ENCODE results near the gene PLXNA1. TPM values are rescaled to one million over a fixed set of nuclear protein-coding genes. Genes with fewer than 3 reads are reported as not detected.

The PLXNA1 gene
- total RNA-seq, 1 donor, result 6.1 TPM

GRCh38 chr3:126985132-126985985 is 2.4 kb downstream of the PLXNA1 start:
- Histone ChIP-seq H3K27me3 (ENCODE audit: insufficient read depth, low read length) (peaks cover 12% of the 10 kb centered on the region), H3K4me1 (ENCODE audit: insufficient read depth, low read length) (peaks cover 21% of the 10 kb centered on the region), H3K9me3 (ENCODE audit: low read depth, low read length) (no peaks in the 10 kb centered on the region), H3K4me3 (ENCODE audit: low read length) (no peak overlapping the region)

GRCh38 chr3:126986001-126986400 is 3.1 kb downstream of the PLXNA1 start:
- H3K27me3 ChIP-seq (ENCODE audit: insufficient read depth, low read length), result peaks cover 12% of the 10 kb centered on the region
- peaks cover 21% of the 10 kb centered on the region for H3K4me1 ChIP-seq (ENCODE audit: insufficient read depth, low read length)
- no peaks in the 10 kb centered on the region for H3K9me3 ChIP-seq (ENCODE audit: low read depth, low read length)
- H3K4me3 ChIP-seq (ENCODE audit: low read length), result no peak overlapping the region

GRCh38 chr3:126987129-126987528 is 4.2 kb downstream of the PLXNA1 start:
- Histone ChIP-seq H3K4me1 (ENCODE audit: insufficient read depth, low read length) (peaks cover 14% of the 10 kb centered on the region), H3K9me3 (ENCODE audit: low read depth, low read length) (no peaks in the 10 kb centered on the region), H3K4me3 (ENCODE audit: low read length) (no peak overlapping the region), H3K27me3 (ENCODE audit: insufficient read depth, low read length) (peaks cover 4% of the 10 kb centered on the region)

GRCh38 chr3:126987596-126987995 is 4.7 kb downstream of the PLXNA1 start:
- Histone ChIP-seq H3K9me3 (ENCODE audit: low read depth, low read length) (no peaks in the 10 kb centered on the region), H3K4me3 (ENCODE audit: low read length) (no peak overlapping the region), H3K4me1 (ENCODE audit: insufficient read depth, low read length) (peaks cover 9% of the 10 kb centered on the region), H3K27me3 (ENCODE audit: insufficient read depth, low read length) (peaks cover 4% of the 10 kb centered on the region)

- peaks cover 8% of the 10 kb centered on the region for H3K4me1 ChIP-seq (ENCODE audit: insufficient read depth, low read length)
- no peak overlapping the region for H3K4me3 ChIP-seq (ENCODE audit: low read length)
- H3K27me3 ChIP-seq (ENCODE audit: insufficient read depth, low read length), result peaks cover 4% of the 10 kb centered on the region
- H3K9me3 ChIP-seq (ENCODE audit: low read depth, low read length), result no peaks in the 10 kb centered on the region
Measured at GRCh38 chr3:126988451-126989021, 5.6 kb downstream of the PLXNA1 start.

DNA sequence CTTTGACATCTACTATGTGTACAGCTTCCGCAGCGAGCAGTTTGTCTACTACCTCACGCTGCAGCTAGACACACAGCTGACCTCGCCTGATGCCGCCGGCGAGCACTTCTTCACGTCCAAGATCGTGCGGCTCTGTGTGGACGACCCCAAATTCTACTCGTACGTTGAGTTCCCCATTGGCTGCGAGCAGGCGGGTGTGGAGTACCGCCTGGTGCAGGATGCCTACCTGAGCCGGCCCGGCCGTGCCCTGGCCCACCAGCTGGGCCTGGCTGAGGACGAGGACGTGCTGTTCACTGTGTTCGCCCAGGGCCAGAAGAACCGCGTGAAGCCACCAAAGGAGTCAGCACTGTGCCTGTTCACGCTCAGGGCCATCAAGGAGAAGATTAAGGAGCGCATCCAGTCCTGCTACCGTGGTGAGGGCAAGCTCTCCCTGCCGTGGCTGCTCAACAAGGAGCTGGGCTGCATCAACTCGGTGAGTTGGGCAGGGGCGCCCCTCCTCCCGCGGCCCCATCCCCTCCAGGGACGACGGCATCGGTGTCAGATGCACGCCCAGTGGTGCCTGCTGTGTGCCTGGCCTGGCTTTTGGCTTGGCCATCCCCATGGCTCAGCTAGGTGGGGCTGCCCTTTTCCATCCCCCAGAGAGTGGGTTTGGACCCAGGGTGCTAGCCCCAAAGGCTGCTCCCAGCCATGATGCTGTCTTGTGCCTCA is 6.6 kb downstream of the PLXNA1 start:
- Histone ChIP-seq H3K27me3 (ENCODE audit: insufficient read depth, low read length) (no peaks in the 10 kb centered on the region), H3K4me3 (ENCODE audit: low read length) (no peak overlapping the region)

DNA sequence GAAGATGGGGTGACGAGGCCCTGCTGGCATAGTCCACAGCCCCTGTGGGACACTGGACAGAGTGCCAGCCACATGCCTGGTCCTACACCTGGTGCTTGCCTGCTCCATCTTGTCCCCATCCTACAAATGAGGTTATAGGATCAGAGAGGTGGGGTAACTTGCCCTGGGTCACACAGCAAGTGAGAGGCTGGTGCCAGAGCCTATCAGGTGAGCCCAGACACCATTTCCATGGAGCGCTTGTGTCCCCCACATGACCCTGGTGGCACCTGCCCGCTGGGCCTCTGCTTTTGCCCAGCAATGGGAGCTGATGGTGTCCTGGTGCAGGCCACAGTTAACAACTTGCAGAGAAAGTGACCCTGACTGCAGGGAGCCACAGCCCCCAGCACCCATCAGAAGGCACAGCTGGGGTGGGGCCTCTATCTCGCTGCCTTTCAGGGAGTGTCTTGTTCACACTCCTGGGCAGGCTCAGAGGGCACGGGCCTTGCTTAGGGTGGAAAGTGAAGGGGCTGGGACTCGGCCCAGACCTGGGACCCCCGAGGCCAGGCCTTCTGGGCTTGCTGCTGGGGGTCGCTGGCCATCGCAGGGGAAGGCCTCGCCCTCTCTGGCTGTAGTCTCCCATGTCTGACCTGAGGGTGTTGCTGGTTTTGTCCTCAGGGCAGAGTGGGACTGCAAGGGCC is 7.2 kb downstream of the PLXNA1 start:
- Histone ChIP-seq H3K9me3 (ENCODE audit: low read depth, low read length) (no peaks in the 10 kb centered on the region), H3K4me1 (ENCODE audit: insufficient read depth, low read length) (no peaks in the 10 kb centered on the region), H3K27me3 (ENCODE audit: insufficient read depth, low read length) (no peaks in the 10 kb centered on the region), H3K4me3 (ENCODE audit: low read length) (no peak overlapping the region)

More for the DNA sequence above, 6.6 kb downstream of the PLXNA1 start:
- H3K9me3 ChIP-seq (ENCODE audit: low read depth, low read length), result no peaks in the 10 kb centered on the region
- no peaks in the 10 kb centered on the region for H3K4me1 ChIP-seq (ENCODE audit: insufficient read depth, low read length)

- H3K4me1 ChIP-seq (ENCODE audit: insufficient read depth, low read length), result no peaks in the 10 kb centered on the region
- no peaks in the 10 kb centered on the region for H3K9me3 ChIP-seq (ENCODE audit: low read depth, low read length)
- H3K4me3 ChIP-seq (ENCODE audit: low read length), result no peak overlapping the region
- no peaks in the 10 kb centered on the region for H3K27me3 ChIP-seq (ENCODE audit: insufficient read depth, low read length)
Measured at GRCh38 chr3:126990890-126991289, 8.0 kb downstream of the PLXNA1 start.

DNA sequence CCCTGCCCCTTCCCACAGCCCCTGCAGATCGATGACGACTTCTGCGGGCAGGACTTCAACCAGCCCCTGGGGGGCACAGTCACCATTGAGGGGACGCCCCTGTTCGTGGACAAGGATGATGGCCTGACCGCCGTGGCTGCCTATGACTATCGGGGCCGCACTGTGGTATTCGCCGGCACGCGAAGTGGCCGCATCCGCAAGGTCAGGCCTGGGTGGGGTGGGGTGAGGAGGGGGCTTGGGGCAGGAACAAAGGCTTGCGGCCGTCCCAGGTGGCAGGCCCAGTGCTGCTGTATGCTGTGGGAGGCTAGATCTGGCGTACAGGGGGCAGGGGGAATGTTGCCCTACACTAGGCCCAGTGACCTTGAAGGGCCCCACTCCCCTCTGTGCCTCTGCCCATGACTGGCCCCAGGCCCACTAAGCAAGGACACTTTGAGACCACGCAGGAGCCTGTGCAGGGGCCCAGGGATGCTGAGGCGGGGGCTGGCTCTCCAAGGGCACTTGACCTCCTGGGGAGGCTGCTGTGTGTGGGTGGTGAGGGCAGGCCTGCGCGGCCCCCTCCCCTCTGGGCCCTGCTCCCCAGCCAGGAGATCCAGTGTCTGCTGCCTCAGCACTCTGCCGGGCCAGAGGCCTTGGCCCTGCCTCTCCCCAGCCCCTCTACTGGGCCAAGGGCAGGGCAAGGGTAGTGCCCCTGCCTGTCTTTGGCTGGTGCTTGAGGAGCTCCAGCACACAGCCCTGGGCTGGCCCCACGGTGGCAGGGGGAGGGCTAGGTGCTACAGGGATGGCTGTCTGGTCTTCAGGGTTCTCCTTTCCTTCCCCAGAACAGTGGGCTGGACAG is 8.7 kb downstream of the PLXNA1 start:
- no peaks in the 10 kb centered on the region for H3K4me1 ChIP-seq (ENCODE audit: insufficient read depth, low read length)
- H3K27me3 ChIP-seq (ENCODE audit: insufficient read depth, low read length), result no peaks in the 10 kb centered on the region
- no peaks in the 10 kb centered on the region for H3K9me3 ChIP-seq (ENCODE audit: low read depth, low read length)
- no peak overlapping the region for H3K4me3 ChIP-seq (ENCODE audit: low read length)

DNA sequence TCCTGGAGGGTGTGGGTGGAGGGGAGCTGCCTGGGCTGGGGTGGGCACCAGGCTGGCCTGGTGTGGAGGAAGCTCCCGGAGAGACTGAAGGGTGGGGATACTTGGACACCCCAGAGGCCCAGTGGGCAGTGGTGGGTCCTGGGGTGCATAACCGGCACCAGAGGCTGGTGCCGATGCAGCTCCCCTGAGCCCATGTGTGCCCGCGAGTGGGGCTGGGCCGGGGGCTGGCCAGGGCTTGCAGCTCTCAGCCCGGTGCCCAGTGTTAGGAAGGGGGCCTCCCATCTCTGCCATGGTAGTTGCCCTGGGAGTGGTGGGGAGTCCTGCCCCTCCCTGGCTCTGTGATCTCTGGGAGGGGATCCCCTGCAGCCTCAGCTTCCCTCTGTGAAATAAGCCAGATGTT is 9.3 kb downstream of the PLXNA1 start:
- Histone ChIP-seq H3K27me3 (ENCODE audit: insufficient read depth, low read length) (no peaks in the 10 kb centered on the region), H3K4me1 (ENCODE audit: insufficient read depth, low read length) (no peaks in the 10 kb centered on the region), H3K9me3 (ENCODE audit: low read depth, low read length) (no peaks in the 10 kb centered on the region), H3K4me3 (ENCODE audit: low read length) (no peak overlapping the region)

DNA sequence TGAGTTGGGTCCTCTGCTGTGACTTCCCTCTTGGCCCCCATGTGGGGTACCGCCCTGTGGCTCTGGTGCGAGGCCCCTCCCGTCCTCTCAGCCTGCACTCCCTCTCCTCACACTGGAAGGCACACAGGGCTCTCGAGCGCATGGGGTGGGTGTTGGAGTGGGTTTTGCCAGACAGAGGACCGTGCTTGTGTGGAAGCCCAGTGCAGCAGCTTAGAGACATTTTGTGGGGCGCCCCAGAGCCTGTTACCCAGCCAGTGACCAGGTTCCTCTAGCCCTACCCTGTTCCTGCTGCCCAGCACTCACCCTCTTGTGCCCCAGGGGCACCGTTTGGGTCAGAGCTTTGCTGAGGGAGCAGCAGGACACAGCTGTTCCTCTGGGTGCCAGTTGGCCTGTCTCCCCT is 9.9 kb downstream of the PLXNA1 start:
- H3K27me3 ChIP-seq (ENCODE audit: insufficient read depth, low read length), result no peaks in the 10 kb centered on the region
- no peaks in the 10 kb centered on the region for H3K4me1 ChIP-seq (ENCODE audit: insufficient read depth, low read length)
- H3K4me3 ChIP-seq (ENCODE audit: low read length), result no peak overlapping the region
- no peaks in the 10 kb centered on the region for H3K9me3 ChIP-seq (ENCODE audit: low read depth, low read length)

GRCh38 chr3:126993436-126993835 is 10.5 kb downstream of the PLXNA1 start:
- H3K9me3 ChIP-seq (ENCODE audit: low read depth, low read length), result no peaks in the 10 kb centered on the region

DNA sequence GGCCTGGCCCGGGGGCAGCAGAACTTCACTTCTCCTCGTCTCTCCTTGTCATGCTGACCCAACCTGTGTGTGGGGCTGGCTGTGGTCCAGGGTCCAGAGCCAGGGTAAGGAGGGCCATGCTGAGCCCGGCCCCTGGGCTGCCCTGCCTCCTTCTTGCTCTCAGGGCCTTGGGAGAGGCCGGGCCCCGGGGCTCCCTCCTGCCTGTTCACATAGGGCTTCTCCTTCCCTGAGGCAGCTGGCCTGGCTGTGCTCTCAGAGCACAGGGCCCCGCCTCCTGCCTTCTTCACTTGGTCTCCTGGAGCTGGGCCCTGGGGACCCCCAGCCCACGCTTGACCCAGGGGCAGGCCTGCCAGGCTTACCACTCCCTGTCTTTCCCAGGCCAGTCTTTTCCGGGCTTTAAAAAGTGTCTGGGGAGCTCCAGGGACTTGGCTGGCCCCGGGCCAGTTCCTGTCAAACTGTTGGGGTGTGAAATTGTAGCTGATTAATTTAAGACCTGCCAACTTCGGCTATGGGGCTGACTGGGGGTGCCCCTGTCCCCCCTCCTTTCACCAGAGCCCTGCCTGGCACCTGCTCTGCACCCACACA is 11.8 kb downstream of the PLXNA1 start:
- Histone ChIP-seq H3K9me3 (ENCODE audit: low read depth, low read length) (no peaks in the 10 kb centered on the region), H3K27me3 (ENCODE audit: insufficient read depth, low read length) (no peaks in the 10 kb centered on the region), H3K4me3 (ENCODE audit: low read length) (no peak overlapping the region)

More at GRCh38 chr3:126993436-126993835, 10.5 kb downstream of the PLXNA1 start:
- H3K4me3 ChIP-seq (ENCODE audit: low read length), result no peak overlapping the region
- no peaks in the 10 kb centered on the region for H3K27me3 ChIP-seq (ENCODE audit: insufficient read depth, low read length)
- no peaks in the 10 kb centered on the region for H3K4me1 ChIP-seq (ENCODE audit: insufficient read depth, low read length)

GRCh38 chr3:126995254-126995780 is 12.4 kb downstream of the PLXNA1 start:
- no peak overlapping the region for H3K4me3 ChIP-seq (ENCODE audit: low read length)
- H3K27me3 ChIP-seq (ENCODE audit: insufficient read depth, low read length), result no peaks in the 10 kb centered on the region
- no peaks in the 10 kb centered on the region for H3K4me1 ChIP-seq (ENCODE audit: insufficient read depth, low read length)
- H3K9me3 ChIP-seq (ENCODE audit: low read depth, low read length), result no peaks in the 10 kb centered on the region

More for the DNA sequence above, 11.8 kb downstream of the PLXNA1 start:
- H3K4me1 ChIP-seq (ENCODE audit: insufficient read depth, low read length), result no peaks in the 10 kb centered on the region
